Measurements from ENCODE around the gene ITGA2B. TPM values are rescaled to one million over a fixed set of nuclear protein-coding genes. Genes with fewer than 3 reads are reported as not detected.
"Not testable (repeated sequence)": the region's sequence is repeated elsewhere in the genome, so short reads cannot be mapped to it uniquely, and the experiment has no call there.

ITGA2B gene
- polyA plus RNA-seq, 1 donor (not counting 4 experiments of a cell fraction or from before 2014, with no cell fraction given), result not detected

- DNase-seq (ENCODE audit: low read depth, low spot score) (no peak), FAIRE-seq (no peak)
- H4K20me1 ChIP-seq (ENCODE audit: control insufficient read depth, extremely low read depth, insufficient read depth, low read length), result no peaks in the 10 kb centered on the region
- peak overlapping the region; percentile 35 for H3K9ac ChIP-seq (ENCODE audit: control insufficient read depth, extremely low read depth, insufficient read depth, low read length)
- H3K79me2 ChIP-seq (ENCODE audit: control insufficient read depth, insufficient read depth, low read length), result peaks cover 15% of the 10 kb centered on the region
- no peaks in the 10 kb centered on the region for H3K27me3 ChIP-seq (ENCODE audit: control insufficient read depth, extremely low read depth, insufficient read depth, low read length)
- H3K27ac ChIP-seq (ENCODE audit: control insufficient read depth, insufficient read depth, low read length), result peak overlapping the region; percentile 74
- H3K9me3 ChIP-seq (ENCODE audit: control insufficient read depth, low read depth, low read length), result no peaks in the 10 kb centered on the region
- H3K4me2 ChIP-seq (ENCODE audit: control insufficient read depth, extremely low read depth, insufficient read depth, low read depth, low read length), result peak overlapping the region; percentile 45
- peaks cover 33% of the 10 kb centered on the region for H3K4me1 ChIP-seq (ENCODE audit: control insufficient read depth, extremely low read depth, insufficient read depth, low read length)
- dilution Hi-C loops (cut with MboI; ENCODE audit: extremely low pct_ligation_motif_present, low sequenced_read_pairs), result no loop called here
- peaks cover 25 to 33% of the 10 kb centered on the region in 2 experiments for H3K36me3 ChIP-seq (ENCODE audit: control insufficient read depth in 2 of 2, extremely low read depth in 1 of 2, insufficient read depth in 2 of 2, low read length in 2 of 2)
- no peaks in the 10 kb centered on the region for H3K9me1 ChIP-seq (ENCODE audit: control insufficient read depth, extremely low read depth, insufficient read depth, low read length)
- H3K4me3 ChIP-seq (ENCODE audit: control insufficient read depth in 2 of 3, extremely low read depth in 1 of 3, insufficient read depth in 2 of 3, low read depth in 1 of 3, low read length in 3 of 3), result peak overlapping the region in 1 of 3 experiments; percentile 31
- TF ChIP-seq CTCF (optimal IDR thresholded peaks at IDR 0.05 in 1 of 3, IDR thresholded peaks at IDR 0.05 in 1 of 3, conservative IDR thresholded peaks at IDR 0.05 in 1 of 3; ENCODE audit: extremely low read depth in 1 of 3, insufficient read depth in 2 of 3, low read length in 3 of 3) (no peak), EZH2 (IDR thresholded peaks at IDR 0.05; ENCODE audit: low read length) (no peak)
- no peak overlapping the region for H2AFZ ChIP-seq (ENCODE audit: control insufficient read depth, low read length)
Observed at GRCh38 chr17:44348988-44349364, 40.5 kb downstream of the ITGA2B start.

GRCh38 chr17:44348234-44348987 is 41.0 kb downstream of the ITGA2B start:
- peak overlapping the region; percentile 45 for H3K4me2 ChIP-seq (ENCODE audit: control insufficient read depth, extremely low read depth, insufficient read depth, low read depth, low read length)
- H3K27me3 ChIP-seq (ENCODE audit: control insufficient read depth, extremely low read depth, insufficient read depth, low read length), result no peaks in the 10 kb centered on the region
- peak overlapping the region; percentile 59 for H3K9ac ChIP-seq (ENCODE audit: control insufficient read depth, extremely low read depth, insufficient read depth, low read length)
- dilution Hi-C loops (cut with MboI; ENCODE audit: extremely low pct_ligation_motif_present, low sequenced_read_pairs), result no loop called here
- H3K9me1 ChIP-seq (ENCODE audit: control insufficient read depth, extremely low read depth, insufficient read depth, low read length), result no peaks in the 10 kb centered on the region
- DNase-seq (ENCODE audit: low read depth, low spot score), result peak; percentile 88
- peaks cover 25 to 33% of the 10 kb centered on the region in 2 experiments for H3K36me3 ChIP-seq (ENCODE audit: control insufficient read depth in 2 of 2, extremely low read depth in 1 of 2, insufficient read depth in 2 of 2, low read length in 2 of 2)
- peaks cover 36% of the 10 kb centered on the region for H3K4me1 ChIP-seq (ENCODE audit: control insufficient read depth, extremely low read depth, insufficient read depth, low read length)
- peaks cover 15% of the 10 kb centered on the region for H3K79me2 ChIP-seq (ENCODE audit: control insufficient read depth, insufficient read depth, low read length)
- peak overlapping the region in 1 of 3 experiments; percentile 31 for H3K4me3 ChIP-seq (ENCODE audit: control insufficient read depth in 2 of 3, extremely low read depth in 1 of 3, insufficient read depth in 2 of 3, low read depth in 1 of 3, low read length in 3 of 3)
- peak; percentile 89 for FAIRE-seq
- no peaks in the 10 kb centered on the region for H3K9me3 ChIP-seq (ENCODE audit: control insufficient read depth, low read depth, low read length)
- TF ChIP-seq EZH2 (IDR thresholded peaks at IDR 0.05; ENCODE audit: low read length) (no peak), CTCF (optimal IDR thresholded peaks at IDR 0.05 in 1 of 3, IDR thresholded peaks at IDR 0.05 in 1 of 3, conservative IDR thresholded peaks at IDR 0.05 in 1 of 3; ENCODE audit: extremely low read depth in 1 of 3, insufficient read depth in 2 of 3, low read length in 3 of 3) (no peak)
- H3K27ac ChIP-seq (ENCODE audit: control insufficient read depth, insufficient read depth, low read length), result peak overlapping the region; percentile 74
- no peak overlapping the region for H2AFZ ChIP-seq (ENCODE audit: control insufficient read depth, low read length)
- H4K20me1 ChIP-seq (ENCODE audit: control insufficient read depth, extremely low read depth, insufficient read depth, low read length), result no peaks in the 10 kb centered on the region

- H2AFZ ChIP-seq (ENCODE audit: control insufficient read depth, low read length); H3K4me3 ChIP-seq (ENCODE audit: control insufficient read depth in 2 of 3, extremely low read depth in 1 of 3, insufficient read depth in 2 of 3, low read depth in 1 of 3, low read length in 3 of 3); DNase-seq (ENCODE audit: low read depth, low spot score); H3K9me1 ChIP-seq (ENCODE audit: control insufficient read depth, extremely low read depth, insufficient read depth, low read length); dilution Hi-C loops (cut with MboI; ENCODE audit: extremely low pct_ligation_motif_present, low sequenced_read_pairs); H3K9me3 ChIP-seq (ENCODE audit: control insufficient read depth, low read depth, low read length); FAIRE-seq; H3K27me3 ChIP-seq (ENCODE audit: control insufficient read depth, extremely low read depth, insufficient read depth, low read length); H3K4me2 ChIP-seq (ENCODE audit: control insufficient read depth, extremely low read depth, insufficient read depth, low read depth, low read length); H4K20me1 ChIP-seq (ENCODE audit: control insufficient read depth, extremely low read depth, insufficient read depth, low read length): not testable (repeated sequence)
- Histone ChIP-seq H3K9ac (ENCODE audit: control insufficient read depth, extremely low read depth, insufficient read depth, low read length) (peak overlapping the region; percentile 28), H3K36me3 (ENCODE audit: control insufficient read depth in 2 of 2, extremely low read depth in 1 of 2, insufficient read depth in 2 of 2, low read length in 2 of 2) (peaks cover 19 to 27% of the 10 kb centered on the region in 2 experiments), H3K27ac (ENCODE audit: control insufficient read depth, insufficient read depth, low read length) (peak overlapping the region; percentile 40), H3K79me2 (ENCODE audit: control insufficient read depth, insufficient read depth, low read length) (peaks cover 15% of the 10 kb centered on the region), H3K4me1 (ENCODE audit: control insufficient read depth, extremely low read depth, insufficient read depth, low read length) (peaks cover 36% of the 10 kb centered on the region)
Observed at GRCh38 chr17:44347206-44348055, 42.0 kb downstream of the ITGA2B start.
